IMR-90 (cell line): ENCODE measurements around the gene SYNE1.

Experiments
- CTCF ChIP-seq: conservative IDR thresholded peaks from 2 replicates; pipeline ENCODE4 v1.5.1; 2012; ENCODE audit warnings: mild to moderate bottlenecking, low read depth, low read length, improper control_type of control experiment
- FOS ChIP-seq: fragments of 150-350 bp; IDR thresholded peaks from 2 replicates; pipeline ENCODE4 v1.6.1; 2016; ENCODE audit warnings: low read depth, low read length
- MAZ ChIP-seq: IDR thresholded peaks from 2 replicates; pipeline ENCODE4 v1.6.1; 2012; ENCODE audit warnings: low read depth, mild to moderate bottlenecking, low read length, improper control_type of control experiment, moderate library complexity, borderline replicate concordance
- MXI1 ChIP-seq: IDR thresholded peaks from 2 replicates; pipeline ENCODE4 v1.6.1; 2012; ENCODE audit warnings: low read depth, mild to moderate bottlenecking, low read length, moderate library complexity, borderline replicate concordance
- POLR2A ChIP-seq: IDR thresholded peaks from 2 replicates; pipeline ENCODE4 v1.6.1; 2012; ENCODE audit warnings: mild to moderate bottlenecking, low read depth, low read length
- RFX5 ChIP-seq: IDR thresholded peaks from 2 replicates; pipeline ENCODE4 v1.8.0; 2012; ENCODE audit warnings: low read depth, mild to moderate bottlenecking, low read length, moderate library complexity
- TF ChIP-seq, protein P1 (sequence below): fragments of 150-350 bp; IDR thresholded peaks from 2 replicates; pipeline ENCODE4 v1.6.1; 2017; ENCODE audit warnings: mild to moderate bottlenecking, antibody characterized with exemption, low read length, low read depth

DNA sequence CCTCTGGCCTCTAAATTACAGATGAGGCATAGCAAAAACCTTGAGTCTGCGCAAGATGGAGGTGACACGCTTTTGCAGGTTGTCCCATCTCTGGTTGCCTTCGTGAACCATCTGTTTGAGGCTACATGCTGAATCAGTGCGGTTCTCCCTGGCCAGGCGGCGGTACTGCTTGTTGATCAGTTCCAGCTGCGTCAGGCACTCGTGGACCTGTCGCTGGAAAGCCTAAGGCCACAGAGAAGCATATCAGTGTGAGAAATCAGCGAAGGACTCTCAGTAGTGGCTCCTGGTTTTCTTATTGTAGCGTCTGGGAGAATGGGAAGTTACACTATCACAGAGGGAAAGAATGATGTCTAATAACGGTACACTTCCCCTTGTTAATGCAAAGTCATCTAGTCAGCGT, 485.2 kb downstream of the SYNE1 start:
- TF ChIP-seq CTCF, result no peak
- no peak for TF ChIP-seq POLR2A
- TF ChIP-seq RFX5, result no peak
- TF ChIP-seq MAZ, result no peak
- no peak for TF ChIP-seq MXI1
- TF ChIP-seq, protein P1, sequence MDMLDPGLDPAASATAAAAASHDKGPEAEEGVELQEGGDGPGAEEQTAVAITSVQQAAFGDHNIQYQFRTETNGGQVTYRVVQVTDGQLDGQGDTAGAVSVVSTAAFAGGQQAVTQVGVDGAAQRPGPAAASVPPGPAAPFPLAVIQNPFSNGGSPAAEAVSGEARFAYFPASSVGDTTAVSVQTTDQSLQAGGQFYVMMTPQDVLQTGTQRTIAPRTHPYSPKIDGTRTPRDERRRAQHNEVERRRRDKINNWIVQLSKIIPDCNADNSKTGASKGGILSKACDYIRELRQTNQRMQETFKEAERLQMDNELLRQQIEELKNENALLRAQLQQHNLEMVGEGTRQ, result no peak
- no peak for TF ChIP-seq FOS
